ENCODE measurements around the gene FAM13A. TPM values are rescaled to one million over a fixed set of nuclear protein-coding genes. Genes with fewer than 3 reads are reported as not detected.

The FAM13A gene
- total and polyA plus RNA-seq, 2 of the 13 experiments (the other 11 are each of a cell fraction or from before 2014, with no cell fraction given): 1.2 to 36.2 TPM

- TF ChIP-seq IKZF4 (CRISPR knock-in tag; IDR thresholded peaks at IDR 0.05; ENCODE audit: borderline replicate concordance, low read depth, not compliant biosample characterization): no peak
- TF ChIP-seq SP140L (CRISPR knock-in tag; IDR thresholded peaks at IDR 0.05; ENCODE audit: borderline replicate concordance): no peak
- TF ChIP-seq KDM3A (CRISPR knock-in tag; IDR thresholded peaks at IDR 0.05; ENCODE audit: low read depth): no peak
- TF ChIP-seq IKZF5 (CRISPR knock-in tag; IDR thresholded peaks at IDR 0.05): peak; percentile 91
- no peak for TF ChIP-seq PCBP2 (optimal IDR thresholded peaks at IDR 0.05; ENCODE audit: low read depth, low read length, poor library complexity, severe bottlenecking)
- no peak for TF ChIP-seq ZNF274 (CRISPR knock-in tag; IDR thresholded peaks at IDR 0.05)
- TF ChIP-seq REXO4 (CRISPR knock-in tag; IDR thresholded peaks at IDR 0.05; ENCODE audit: borderline replicate concordance): no peak
- no peak for TF ChIP-seq FOXP1 (IDR thresholded peaks at IDR 0.05)
- TF ChIP-seq FOXP1 (CRISPR knock-in tag; IDR thresholded peaks at IDR 0.05): peak; percentile 47
- TF ChIP-seq ZHX2 (IDR thresholded peaks at IDR 0.05; ENCODE audit: low read depth): no peak
- no peak for TF ChIP-seq ZHX2 (CRISPR knock-in tag; IDR thresholded peaks at IDR 0.05; ENCODE audit: borderline replicate concordance)
- no peak for TF ChIP-seq BORCS8-MEF2B (CRISPR knock-in tag; IDR thresholded peaks at IDR 0.05)
- TF ChIP-seq CBX5 (CRISPR knock-in tag; IDR thresholded peaks at IDR 0.05; ENCODE audit: borderline replicate concordance): no peak
- TF ChIP-seq ZNF263 (CRISPR knock-in tag; IDR thresholded peaks at IDR 0.05): no peak
- no peak for TF ChIP-seq CENPBD1 (CRISPR knock-in tag; IDR thresholded peaks at IDR 0.05; ENCODE audit: borderline replicate concordance, low read depth)
- TF ChIP-seq CBX2 (IDR thresholded peaks at IDR 0.05; ENCODE audit: low read depth, low read length): no peak
- TF ChIP-seq CBX2 (CRISPR knock-in tag; IDR thresholded peaks at IDR 0.05; ENCODE audit: low read depth): no peak
- TF ChIP-seq RBFOX2 (IDR thresholded peaks at IDR 0.05; ENCODE audit: low read depth, low read length): no peak
Measured at GRCh38 chr4:88967883-88968331, 89.1 kb downstream of the FAM13A start (continued).
